ENCODE data around the gene ENOX1.

ENOX1 gene

GRCh38 chr13:43339805-43340550 is 446.8 kb downstream of the ENOX1 start:
- TF ChIP-seq CTCF (IDR thresholded peaks at IDR 0.05; ENCODE audit: low read length, missing control alignments), result no peak
- DNase-seq (ENCODE audit: low read depth), result no peak
- H3K4me3 ChIP-seq (replicated peaks; ENCODE audit: low read depth, low read length), result no peak overlapping the region

- TF ChIP-seq CTCF (IDR thresholded peaks at IDR 0.05; ENCODE audit: low read length, missing control alignments), result no peak
- no peak overlapping the region for H3K4me3 ChIP-seq (replicated peaks; ENCODE audit: low read depth, low read length)
- DNase-seq (ENCODE audit: low read depth), result no peak
These were observed 447.5 kb downstream of the ENOX1 start for GRCh38 chr13:43339145-43339804.

- H3K4me3 ChIP-seq (replicated peaks; ENCODE audit: low read depth, low read length), result no peak overlapping the region
- no peak for TF ChIP-seq CTCF (IDR thresholded peaks at IDR 0.05; ENCODE audit: low read length, missing control alignments)
- DNase-seq (ENCODE audit: low read depth), result no peak
These were observed 451.0 kb downstream of the ENOX1 start for GRCh38 chr13:43335764-43336163.

GRCh38 chr13:43333176-43333575 is 453.6 kb downstream of the ENOX1 start:
- H3K4me3 ChIP-seq (replicated peaks; ENCODE audit: low read depth, low read length), result no peak overlapping the region
- no peak for TF ChIP-seq CTCF (IDR thresholded peaks at IDR 0.05; ENCODE audit: low read length, missing control alignments)
- no peak for DNase-seq (ENCODE audit: low read depth)

- TF ChIP-seq CTCF (IDR thresholded peaks at IDR 0.05; ENCODE audit: low read length, missing control alignments), result no peak
These were observed 455.1 kb downstream of the ENOX1 start for GRCh38 chr13:43331672-43332071.

GRCh38 chr13:43329702-43330101 is 457.1 kb downstream of the ENOX1 start:
- TF ChIP-seq CTCF (IDR thresholded peaks at IDR 0.05; ENCODE audit: low read length, missing control alignments), result no peak
- H3K4me3 ChIP-seq (replicated peaks; ENCODE audit: low read depth, low read length), result no peak overlapping the region

More at GRCh38 chr13:43331672-43332071, 455.1 kb downstream of the ENOX1 start:
- DNase-seq (ENCODE audit: low read depth), result peak; percentile 52
- no peak overlapping the region for H3K4me3 ChIP-seq (replicated peaks; ENCODE audit: low read depth, low read length)

More at GRCh38 chr13:43329702-43330101, 457.1 kb downstream of the ENOX1 start:
- no peak for DNase-seq (ENCODE audit: low read depth)
